HG03432 (cell line): Measurements from ENCODE around the gene ZNF581.

ENCODE experiments used
- ATAC-seq: cut with Tn5 transposase; IDR thresholded peaks from one replicate; pipeline ENCODE4 v1.9.1; 2021; ENCODE audit warnings: mild to moderate bottlenecking, moderate library complexity; ENCODE audit not compliant: unreplicated experiment

The ZNF581 gene

GRCh38 chr19:55647732-55648584, 4.5 kb downstream of the ZNF581 start, which contains the start of gene CCDC106:
CCDC106 (plus strand) TSS chr19:55648212; CDS start chr19:55649047, 835 bp downstream.
- peak; percentile 26 for ATAC-seq

- no peak for ATAC-seq
Observed at GRCh38 chr19:55648585-55649267, 5.3 kb downstream of the ZNF581 start.

GRCh38 chr19:55649268-55650125, 6.0 kb downstream of the ZNF581 start:
- no peak for ATAC-seq

- ATAC-seq = no peak
Observed at GRCh38 chr19:55650126-55650557, 6.7 kb downstream of the ZNF581 start.

GRCh38 chr19:55650602-55651230, 7.3 kb downstream of the ZNF581 start:
- ATAC-seq = no peak

GRCh38 chr19:55651236-55651635, 7.8 kb downstream of the ZNF581 start:
- ATAC-seq = no peak

- ATAC-seq = no peak
Observed at GRCh38 chr19:55652311-55653128, 9.1 kb downstream of the ZNF581 start.

GRCh38 chr19:55653651-55654322, 10.3 kb downstream of the ZNF581 start:
- ATAC-seq = peak; percentile 48

- ATAC-seq = peak; percentile 54
Observed at GRCh38 chr19:55654323-55654867, 10.9 kb downstream of the ZNF581 start.

- ATAC-seq = peak; percentile 40
Observed at GRCh38 chr19:55654868-55655647, 11.6 kb downstream of the ZNF581 start, which contains the start of gene U2AF2. U2AF2 (plus strand) TSS chr19:55655035; CDS start chr19:55655105, 70 bp downstream.

- no peak for ATAC-seq
Observed at GRCh38 chr19:55655648-55656040, 12.2 kb downstream of the ZNF581 start.

- ATAC-seq = no peak
Observed at GRCh38 chr19:55656552-55656951, 13.1 kb downstream of the ZNF581 start.

GRCh38 chr19:55656988-55657747, 13.7 kb downstream of the ZNF581 start:
- no peak for ATAC-seq

GRCh38 chr19:55658846-55659459, 15.5 kb downstream of the ZNF581 start:
- ATAC-seq = no peak

GRCh38 chr19:55659822-55660221, 16.4 kb downstream of the ZNF581 start:
- ATAC-seq = no peak

- ATAC-seq = no peak
Observed at GRCh38 chr19:55660404-55660803, 17.0 kb downstream of the ZNF581 start.

- ATAC-seq = no peak
Observed at GRCh38 chr19:55660991-55661390, 17.5 kb downstream of the ZNF581 start.
